HEK293 (cell line): ENCODE measurements around the gene NET1.

Experiments used
- CTCF ChIA-PET: fragments of 350-600 bp; formaldehyde crosslinking; extraction: SDS; loops from one replicate; lab custom pipeline; 2021; ENCODE audit warnings: antibody characterized with exemption; lab: Yijun Ruan, JAX
- POLR2A ChIA-PET: fragments of 300-600 bp; formaldehyde crosslinking; extraction: SDS; loops from one replicate; lab custom pipeline; 2020; ENCODE audit warnings: antibody characterized with exemption, inconsistent platforms; lab: Yijun Ruan, JAX
- H3K27ac ChIP-seq: fragments of 200-500 bp; sonication (Bioruptor generic); 2 replicates; pipeline ENCODE4 v1.5.1; 2014; ENCODE audit warnings: low read depth, low read length, control low read depth, inconsistent platforms; ENCODE audit errors: extremely low read depth
- H3K36me3 ChIP-seq, 2 experiments: fragments of 200-500 bp in 1 of 2; sonication (Bioruptor generic) in 1 of 2; 1 replicate in 1 of 2; 2 replicates in 1 of 2; pipeline ENCODE4 v1.5.1; 2014 to 2017; ENCODE audit warnings: inconsistent platforms in 2 of 2, low read length in 2 of 2; ENCODE audit not compliant: control insufficient read depth in 2 of 2, insufficient read depth in 1 of 2
- H3K4me1 ChIP-seq: fragments of 200-500 bp; sonication (Bioruptor generic); 2 replicates; pipeline ENCODE4 v1.5.1; 2014; ENCODE audit warnings: mild to moderate bottlenecking, low read length, inconsistent platforms; ENCODE audit not compliant: control insufficient read depth, insufficient read depth
- H3K4me3 ChIP-seq: 2 replicates; pipeline ENCODE4 v1.5.1; 2011; ENCODE audit warnings: low read depth, mild to moderate bottlenecking, control low read depth, low read length, moderate library complexity
- H3K9me3 ChIP-seq: fragments of 200-500 bp; sonication (Bioruptor generic); 2 replicates; pipeline ENCODE4 v1.5.1; 2014; ENCODE audit warnings: low read depth, low read length, inconsistent platforms; ENCODE audit not compliant: control insufficient read depth, insufficient read depth
- KLF8 ChIP-seq: fragments of 450-650 bp; formaldehyde crosslinking; IDR thresholded peaks from 2 replicates; pipeline ENCODE4 v1.5.1; 2016; ENCODE audit warnings: missing biosample characterization, missing genetic modification characterization
- KLF9 ChIP-seq: fragments of 450-650 bp; formaldehyde crosslinking; IDR thresholded peaks from 2 replicates; pipeline ENCODE4 v1.5.1; 2016; ENCODE audit warnings: missing biosample characterization, missing genetic modification characterization, low read depth
- ZNF112 ChIP-seq: fragments of 450-650 bp; formaldehyde crosslinking; IDR thresholded peaks from 2 replicates; pipeline ENCODE4 v1.5.0; 2017; ENCODE audit warnings: missing biosample characterization, missing genetic modification characterization
- ZNF133 ChIP-seq: fragments of 450-650 bp; formaldehyde crosslinking; IDR thresholded peaks from 2 replicates; pipeline ENCODE4 v1.5.1; 2016; ENCODE audit warnings: missing biosample characterization, missing genetic modification characterization
- ZNF140 ChIP-seq: fragments of 450-650 bp; formaldehyde crosslinking; IDR thresholded peaks from 2 replicates; pipeline ENCODE4 v1.5.1; 2016; ENCODE audit warnings: missing biosample characterization, missing genetic modification characterization
- ZNF184 ChIP-seq: fragments of 450-650 bp; IDR thresholded peaks from 2 replicates; pipeline ENCODE4 v1.5.1; 2018; ENCODE audit warnings: missing biosample characterization, mild to moderate bottlenecking, missing genetic modification characterization
- ZNF19 ChIP-seq: fragments of 450-650 bp; formaldehyde crosslinking; IDR thresholded peaks from 2 replicates; pipeline ENCODE4; 2016; ENCODE audit warnings: missing biosample characterization, missing genetic modification characterization, low read depth
- ZNF274 ChIP-seq, 2 experiments: fragments of 200-500 bp in 1 of 2; fragments of 450-650 bp in 1 of 2; sonication (Bioruptor generic) in 1 of 2; formaldehyde crosslinking in 1 of 2; IDR thresholded peaks; 2 replicates each; pipeline versions ENCODE4 v1.5.1 to v1.6.1; 2014 to 2016; ENCODE audit warnings: borderline replicate concordance in 1 of 2, inconsistent platforms in 1 of 2, low read length in 1 of 2, missing biosample characterization in 1 of 2, missing genetic modification characterization in 1 of 2
- ZNF341 ChIP-seq: fragments of 450-650 bp; formaldehyde crosslinking; IDR thresholded peaks from 2 replicates; pipeline ENCODE4; 2016; ENCODE audit warnings: low read depth, missing biosample characterization, missing genetic modification characterization
- ZNF561 ChIP-seq: fragments of 450-650 bp; IDR thresholded peaks from 2 replicates; pipeline ENCODE4 v1.5.1; 2018; ENCODE audit warnings: missing biosample characterization, missing genetic modification characterization, borderline replicate concordance
- ZNF654 ChIP-seq: fragments of 450-650 bp; formaldehyde crosslinking; IDR thresholded peaks from 2 replicates; pipeline ENCODE4 v1.5.1; 2016; ENCODE audit warnings: low read depth, missing biosample characterization, missing genetic modification characterization
- ZNF658 ChIP-seq: fragments of 450-650 bp; formaldehyde crosslinking; IDR thresholded peaks from 2 replicates; pipeline ENCODE4; 2016; ENCODE audit warnings: missing biosample characterization, missing genetic modification characterization
- TF ChIP-seq, protein P1 (sequence below): sonication (generic); formaldehyde crosslinking; IDR thresholded peaks from 2 replicates; pipeline ENCODE4 v1.8.1; 2022; ENCODE audit warnings: mild to moderate bottlenecking, moderate library complexity, missing genetic modification reagents
- TF ChIP-seq, protein P2 (sequence below): fragments of 450-650 bp; formaldehyde crosslinking; IDR thresholded peaks from 2 replicates; pipeline ENCODE4 v1.5.1; 2017; ENCODE audit warnings: missing biosample characterization, missing genetic modification characterization

The NET1 gene

GRCh38 chr10:5500162-5500670 is 87.9 kb downstream of the NET1 start:
- Histone ChIP-seq H3K27ac (no peak overlapping the region), H3K4me3 (no peak overlapping the region), H3K4me1 (no peaks in the 10 kb centered on the region)
- TF ChIP-seq KLF8 = no peak
- no peak for TF ChIP-seq ZNF274 (IDR thresholded peaks at IDR 0.05; ENCODE audit: low read length)
- TF ChIP-seq ZNF274 (tag by site-specific recombination; IDR thresholded peaks at IDR 0.05; ENCODE audit: borderline replicate concordance) = no peak
- no peak for TF ChIP-seq ZNF140 (tag by site-specific recombination)
- TF ChIP-seq ZNF112 (tag by site-specific recombination) = no peak
- TF ChIP-seq, protein P1, sequence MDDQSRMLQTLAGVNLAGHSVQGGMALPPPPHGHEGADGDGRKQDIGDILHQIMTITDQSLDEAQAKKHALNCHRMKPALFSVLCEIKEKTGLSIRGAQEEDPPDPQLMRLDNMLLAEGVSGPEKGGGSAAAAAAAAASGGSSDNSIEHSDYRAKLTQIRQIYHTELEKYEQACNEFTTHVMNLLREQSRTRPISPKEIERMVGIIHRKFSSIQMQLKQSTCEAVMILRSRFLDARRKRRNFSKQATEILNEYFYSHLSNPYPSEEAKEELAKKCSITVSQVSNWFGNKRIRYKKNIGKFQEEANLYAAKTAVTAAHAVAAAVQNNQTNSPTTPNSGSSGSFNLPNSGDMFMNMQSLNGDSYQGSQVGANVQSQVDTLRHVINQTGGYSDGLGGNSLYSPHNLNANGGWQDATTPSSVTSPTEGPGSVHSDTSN (CRISPR knock-in tag) = no peak
- TF ChIP-seq KLF9 (tag by site-specific recombination) = no peak
- no peak for TF ChIP-seq ZNF654 (tag by site-specific recombination)
- TF ChIP-seq, all 188 proteins: peak for 0
- Histone ChIP-seq H3K36me3 (no peaks in the 10 kb centered on the region), H3K9me3 (no peaks in the 10 kb centered on the region)
- ChIA-PET POLR2A (no interaction called here), CTCF (interaction anchor here (0.6 to 2.8 kb wide), 3 partner anchors 17 to 123 kb away, joined by 3 to 11 read pairs (median 3); no protein-coding TSS in a partner anchor)

DNA sequence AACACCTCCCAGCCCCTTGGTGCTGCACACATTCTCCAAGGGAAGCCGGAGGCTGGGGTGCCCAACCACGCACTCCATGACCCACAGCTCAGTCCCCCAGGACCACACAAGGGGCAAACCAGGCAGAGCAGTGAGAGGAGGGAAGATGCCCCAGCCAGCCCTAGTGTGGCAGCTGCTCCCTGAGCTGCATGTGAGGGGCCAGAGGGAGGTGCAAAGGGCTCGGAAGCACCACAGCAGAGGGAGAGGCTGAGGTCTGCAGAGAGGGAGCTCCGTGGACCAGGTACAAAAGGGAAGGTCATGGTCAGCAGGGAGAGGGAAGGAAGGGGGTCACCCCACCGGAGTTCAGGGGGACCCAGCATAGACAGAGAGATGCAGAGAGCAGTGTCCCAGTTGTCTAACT is 88.6 kb downstream of the NET1 start:
- ChIA-PET CTCF (interaction anchor here (2.8 kb wide), 1 partner anchor 122 kb away, joined by 11 read pairs; no protein-coding TSS in a partner anchor), POLR2A (interaction anchor here (1.2 kb wide), 1 partner anchor 55 kb away, joined by 3 read pairs; no protein-coding TSS in a partner anchor)
- no peak overlapping the region for H3K27ac ChIP-seq
- H3K36me3 ChIP-seq = no peaks in the 10 kb centered on the region
- H3K9me3 ChIP-seq = no peaks in the 10 kb centered on the region
- H3K4me3 ChIP-seq = no peak overlapping the region
- TF ChIP-seq ZNF133 (no peak), ZNF184 (tag by site-specific recombination) (no peak), ZNF341 (tag by site-specific recombination) (peak; percentile 56), ZNF140 (tag by site-specific recombination) (no peak)
- TF ChIP-seq, all 188 proteins: peak for 1
- no peaks in the 10 kb centered on the region for H3K4me1 ChIP-seq

- ChIA-PET POLR2A (interaction anchor here (1.2 kb wide), 1 partner anchor 56 kb away, joined by 3 read pairs; no protein-coding TSS in a partner anchor), CTCF (interaction anchor here (0.6 to 2.8 kb wide), 2 partner anchors 121 to 127 kb away, joined by 5 to 11 read pairs; no protein-coding TSS in a partner anchor)
- TF ChIP-seq ZNF658 (no peak), ZNF19 (tag by site-specific recombination) (no peak)
- Histone ChIP-seq H3K4me3 (no peak overlapping the region), H3K36me3 (no peaks in the 10 kb centered on the region), H3K9me3 (no peaks in the 10 kb centered on the region), H3K4me1 (no peaks in the 10 kb centered on the region), H3K27ac (no peak overlapping the region)
Observed at GRCh38 chr10:5502061-5502521, 89.7 kb downstream of the NET1 start.

DNA sequence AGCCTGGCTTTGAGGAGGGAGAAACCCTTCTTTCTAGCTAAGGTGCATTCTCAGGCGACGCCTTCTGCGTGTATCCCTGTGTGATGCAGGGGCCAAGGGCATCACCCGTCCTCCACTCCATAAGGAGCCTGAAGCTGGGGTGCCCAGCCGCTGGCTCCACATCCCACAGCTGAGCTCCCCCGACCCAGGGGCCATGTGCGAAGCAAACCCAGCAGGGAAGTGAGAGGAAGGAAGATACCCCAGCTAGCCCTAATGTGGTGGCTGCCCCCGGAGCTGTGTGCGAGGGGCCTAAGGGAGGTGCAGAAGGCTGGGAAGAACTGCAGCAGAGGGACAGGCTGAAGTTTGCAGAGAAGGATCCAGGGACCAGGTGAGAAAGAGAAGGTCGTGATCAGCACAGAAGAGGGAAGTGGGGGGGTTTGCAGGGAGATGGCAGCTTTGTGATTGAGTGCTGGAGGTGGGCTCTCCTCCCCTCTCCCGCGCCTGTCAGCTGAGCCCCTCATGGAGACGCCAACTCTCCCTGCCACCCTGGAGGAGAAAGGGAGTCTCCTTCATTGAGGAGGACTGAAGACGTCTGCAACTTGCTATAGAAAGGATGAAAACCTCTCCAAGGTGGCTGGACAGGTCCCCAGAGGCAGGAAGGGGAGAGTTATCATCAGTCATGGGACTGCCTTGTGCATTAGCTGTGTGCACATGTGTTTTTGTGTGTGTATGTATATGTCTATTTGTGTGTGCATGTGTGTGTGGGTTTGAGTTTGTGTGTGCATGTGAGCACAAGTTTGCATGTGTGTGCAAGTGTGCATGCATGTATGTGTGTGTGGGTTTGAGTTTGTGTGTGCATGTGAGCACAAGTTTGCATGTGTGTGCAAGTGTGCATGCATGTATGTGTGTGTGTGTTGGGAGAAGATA is 90.5 kb downstream of the NET1 start:
- ChIA-PET POLR2A (no interaction called here), CTCF (no interaction called here)
- Histone ChIP-seq H3K27ac (no peak overlapping the region), H3K4me1 (no peaks in the 10 kb centered on the region), H3K4me3 (no peak overlapping the region), H3K36me3 (no peaks in the 10 kb centered on the region), H3K9me3 (no peaks in the 10 kb centered on the region)
- TF ChIP-seq, protein P2, sequence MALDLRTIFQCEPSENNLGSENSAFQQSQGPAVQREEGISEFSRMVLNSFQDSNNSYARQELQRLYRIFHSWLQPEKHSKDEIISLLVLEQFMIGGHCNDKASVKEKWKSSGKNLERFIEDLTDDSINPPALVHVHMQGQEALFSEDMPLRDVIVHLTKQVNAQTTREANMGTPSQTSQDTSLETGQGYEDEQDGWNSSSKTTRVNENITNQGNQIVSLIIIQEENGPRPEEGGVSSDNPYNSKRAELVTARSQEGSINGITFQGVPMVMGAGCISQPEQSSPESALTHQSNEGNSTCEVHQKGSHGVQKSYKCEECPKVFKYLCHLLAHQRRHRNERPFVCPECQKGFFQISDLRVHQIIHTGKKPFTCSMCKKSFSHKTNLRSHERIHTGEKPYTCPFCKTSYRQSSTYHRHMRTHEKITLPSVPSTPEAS (tag by site-specific recombination) = peak; percentile 80
- no peak for TF ChIP-seq ZNF561 (tag by site-specific recombination)
